ENCODE data around the gene MKKS. TPM values are rescaled to one million over a fixed set of nuclear protein-coding genes. Genes with fewer than 3 reads are reported as not detected.
"Not testable (repeated sequence)": the region's sequence is repeated elsewhere in the genome, so short reads cannot be mapped to it uniquely, and the experiment has no call there.

MKKS gene
- total RNA-seq, 1 donor from 2014 or later, result 3.7 TPM

DNA sequence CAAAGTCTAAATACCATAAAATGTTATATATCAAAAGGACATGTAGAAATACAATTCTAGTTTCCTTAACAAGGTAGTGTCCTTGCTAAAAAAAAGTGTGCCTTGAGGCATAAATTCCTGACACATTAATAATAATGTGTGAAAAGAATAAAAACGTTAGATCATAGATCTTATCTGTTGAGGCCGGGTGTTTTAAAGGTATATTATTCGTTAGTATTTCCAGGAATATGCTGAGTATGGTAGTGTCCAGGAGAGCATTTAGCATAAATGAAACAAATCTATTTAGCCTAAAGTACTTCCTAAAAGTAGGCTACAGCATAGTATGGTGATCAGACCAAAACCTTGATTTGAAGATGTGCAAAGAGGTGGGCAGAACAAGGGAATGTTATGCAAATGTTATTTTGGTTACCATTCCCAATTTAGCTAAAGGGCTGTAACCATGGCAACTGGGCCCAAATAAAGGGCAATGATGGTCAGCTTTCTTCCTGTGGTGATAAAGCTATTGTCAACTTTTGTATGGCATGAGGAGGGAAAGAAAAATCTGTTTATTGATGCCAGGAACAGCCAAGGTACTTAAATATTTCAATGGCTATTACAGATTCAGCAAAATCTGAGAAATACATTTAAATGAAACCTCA lies 18.9 kb downstream of the MKKS start:
- peak; percentile 66 to 80 for DNase-seq (ENCODE audit: low read depth in 2 of 2)

DNA sequence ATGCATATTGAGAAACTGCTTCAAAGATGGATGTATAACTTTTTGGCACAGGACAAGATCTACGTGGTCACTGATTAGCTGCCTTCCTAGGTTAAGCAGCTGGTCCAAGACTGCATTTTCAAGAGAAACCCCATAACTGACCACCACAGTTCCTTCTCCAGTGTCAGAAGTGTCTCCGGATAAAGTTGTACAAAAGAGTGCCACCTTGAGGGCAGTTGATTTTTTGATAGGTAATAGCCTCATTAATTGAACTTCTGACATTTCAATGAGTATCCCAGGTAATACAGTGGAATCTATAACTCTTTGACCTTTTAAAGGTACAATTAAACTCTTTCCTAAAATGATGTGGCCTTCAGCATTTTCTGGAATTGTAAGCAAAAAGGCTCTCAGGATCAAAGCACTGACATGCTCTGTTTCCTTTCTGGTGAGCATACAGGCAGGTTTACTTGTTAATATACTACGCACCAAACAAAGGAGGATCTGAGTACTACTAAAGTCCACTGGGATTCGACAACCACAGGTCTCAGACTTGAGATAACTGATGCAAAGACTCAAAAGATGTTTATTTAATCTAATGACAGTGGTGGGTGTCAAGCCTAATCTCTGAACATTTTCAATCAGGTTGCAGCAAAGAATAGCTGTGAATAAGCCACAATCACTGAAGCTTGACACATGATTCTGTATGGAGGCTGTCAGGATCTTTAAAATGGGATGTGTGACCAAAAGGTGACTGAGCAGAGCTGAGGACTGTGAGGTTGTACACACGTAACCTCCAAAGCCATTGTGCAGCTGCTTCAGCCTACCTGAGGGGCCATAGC lies 21.2 kb downstream of the MKKS start:
- DNase-seq (ENCODE audit: low read depth in 2 of 2), result peak in 1 of 2 donors; percentile 40

DNA sequence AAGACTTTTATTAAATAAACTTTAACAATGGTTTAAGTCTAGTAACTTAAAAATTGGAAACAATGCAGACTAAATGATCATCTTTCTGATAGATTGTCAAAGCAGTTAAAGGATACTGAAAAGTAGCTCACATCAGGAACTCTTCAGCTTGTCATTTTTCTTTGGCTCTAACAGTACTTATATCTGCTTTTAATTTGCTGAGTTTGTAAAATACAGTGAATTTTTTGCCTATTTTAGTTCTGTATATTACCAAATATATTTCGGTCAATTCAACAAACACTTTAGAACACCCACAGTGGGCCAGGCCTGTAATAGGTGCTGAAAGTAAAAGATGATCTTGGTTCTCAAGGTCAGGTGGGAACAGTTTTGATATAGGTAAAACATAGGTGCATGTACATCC lies 22.3 kb downstream of the MKKS start:
- no peak for DNase-seq (ENCODE audit: low read depth in 2 of 2)

GRCh38 chr20:10408108-10408813 lies 25.8 kb downstream of the MKKS start:
- no peak for DNase-seq (ENCODE audit: low read depth in 2 of 2)

DNA sequence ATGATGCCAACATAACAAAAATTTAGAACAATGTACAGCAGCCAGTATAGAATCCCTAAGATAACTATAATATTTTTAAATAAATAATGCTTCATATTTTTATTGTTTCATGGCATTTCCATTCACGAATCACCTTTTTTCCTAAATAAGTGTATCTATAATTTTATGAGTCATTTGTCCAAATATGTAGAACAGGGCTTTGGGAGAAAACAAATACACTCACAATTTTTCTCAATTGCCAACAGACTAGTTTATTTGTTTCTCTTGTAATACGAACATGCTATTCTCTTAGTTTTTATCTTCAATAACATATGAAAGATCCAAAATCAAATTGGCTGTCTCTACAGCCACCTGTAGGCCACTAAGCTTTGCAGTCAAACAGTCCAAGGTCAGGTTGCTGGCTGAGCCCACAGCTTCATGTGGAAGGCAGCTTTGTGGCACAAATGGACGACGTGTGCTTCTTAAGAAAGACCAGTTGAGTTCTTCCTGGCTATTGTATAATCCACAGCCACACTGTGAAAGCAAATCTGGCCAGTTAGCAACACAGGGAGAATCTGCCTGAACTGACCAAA lies 29.0 kb downstream of the MKKS start:
- DNase-seq (ENCODE audit: low read depth in 2 of 2), result no peak

GRCh38 chr20:10404023-10404628 lies 29.9 kb downstream of the MKKS start:
- no peak for DNase-seq (ENCODE audit: low read depth in 2 of 2)

DNA sequence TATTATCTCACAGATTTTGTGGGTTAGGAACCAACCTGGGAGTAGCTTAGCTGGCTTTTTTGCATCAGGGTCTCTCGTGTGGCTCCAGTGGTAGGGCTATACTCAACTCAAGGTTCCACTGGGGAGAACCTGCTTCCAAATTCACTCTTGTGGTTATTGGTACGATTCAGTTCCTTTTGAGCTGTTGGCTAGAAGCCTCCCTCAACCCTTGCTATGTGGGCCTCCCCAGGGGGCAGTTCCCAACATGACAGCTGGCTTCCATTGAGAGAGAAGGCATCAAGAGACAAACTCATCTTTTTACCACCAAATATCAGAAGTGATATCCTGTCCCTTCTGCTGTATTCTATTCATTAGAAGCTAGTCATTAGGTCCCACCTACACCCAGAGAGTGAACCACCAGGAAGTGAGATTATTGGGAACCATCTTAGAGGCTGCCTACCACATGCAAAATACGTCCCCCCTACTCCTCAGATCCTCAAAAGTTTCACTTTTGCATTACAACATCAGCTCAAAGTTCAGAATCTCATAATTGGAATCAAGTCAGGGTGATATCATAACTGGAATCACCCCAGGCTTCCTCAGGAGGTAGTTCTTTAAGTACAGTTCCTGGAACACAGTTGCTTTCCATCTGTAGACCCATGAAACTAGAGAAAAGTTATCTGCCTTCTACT lies 30.9 kb downstream of the MKKS start:
- no peak for DNase-seq (ENCODE audit: low read depth in 2 of 2)

- no peak for DNase-seq (ENCODE audit: low read depth in 2 of 2)
Measured at GRCh38 chr20:10398834-10399369, 35.1 kb downstream of the MKKS start.

DNA sequence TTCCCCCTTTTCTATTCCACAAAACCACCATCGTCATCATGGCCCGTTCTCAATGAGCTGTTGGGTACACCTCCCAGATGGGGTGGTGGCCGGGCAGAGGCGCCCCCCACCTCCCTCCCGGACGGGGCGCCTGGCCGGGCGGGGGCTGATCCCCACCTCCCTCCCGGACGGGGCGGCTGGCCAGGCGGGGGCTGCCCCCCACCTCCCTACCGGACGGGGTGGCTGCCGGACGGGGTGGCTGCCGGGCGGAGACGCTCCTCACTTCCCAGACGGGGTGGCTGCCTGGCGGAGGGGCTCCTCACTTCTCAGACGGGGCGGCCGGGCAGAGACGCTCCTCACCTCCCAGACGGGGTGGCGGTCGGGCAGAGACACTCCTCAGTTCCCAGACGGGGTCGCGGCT lies 39.3 kb downstream of the MKKS start:
- not testable (repeated sequence) for DNase-seq (ENCODE audit: low read depth in 2 of 2)

- DNase-seq (ENCODE audit: low read depth in 2 of 2), result no peak
Measured at GRCh38 chr20:10390709-10391108, 43.3 kb downstream of the MKKS start.

GRCh38 chr20:10388597-10388996 lies 45.4 kb downstream of the MKKS start:
- no peak for DNase-seq (ENCODE audit: low read depth in 2 of 2)

GRCh38 chr20:10387686-10388085 lies 46.3 kb downstream of the MKKS start:
- DNase-seq (ENCODE audit: low read depth in 2 of 2), result no peak

DNA sequence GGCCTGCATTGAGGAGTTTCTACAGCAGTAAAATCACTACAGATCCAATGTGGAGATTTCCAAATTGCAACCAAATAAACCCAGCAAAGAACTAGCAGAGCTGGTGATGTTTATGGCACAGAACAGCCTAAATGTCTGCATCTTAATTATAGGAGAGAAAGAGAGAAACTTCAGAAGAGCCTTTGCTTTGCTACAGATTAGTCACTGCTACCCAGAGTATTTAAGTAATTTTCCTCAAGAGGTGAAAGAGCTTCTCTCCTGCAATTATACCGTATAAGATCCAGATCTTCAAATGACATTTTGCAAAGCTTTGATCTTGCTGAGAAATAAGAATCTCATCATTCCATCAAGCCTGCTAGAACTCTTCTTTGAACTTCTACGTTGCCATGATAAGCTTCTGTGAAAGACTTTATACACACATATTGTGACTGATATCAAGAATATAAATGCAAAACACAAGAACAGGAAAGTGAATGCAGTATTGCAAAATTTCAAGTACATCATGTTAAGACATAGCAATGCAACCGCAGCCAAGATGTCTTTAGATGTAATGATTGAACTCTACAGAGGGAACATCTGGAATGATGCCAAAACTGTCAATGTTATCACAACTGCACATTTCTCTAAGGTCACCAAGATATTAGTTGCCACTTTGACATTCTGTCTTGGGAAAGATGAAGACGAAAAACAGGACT lies 48.0 kb downstream of the MKKS start:
- peak in 1 of 2 donors; percentile 8 for DNase-seq (ENCODE audit: low read depth in 2 of 2)

DNA sequence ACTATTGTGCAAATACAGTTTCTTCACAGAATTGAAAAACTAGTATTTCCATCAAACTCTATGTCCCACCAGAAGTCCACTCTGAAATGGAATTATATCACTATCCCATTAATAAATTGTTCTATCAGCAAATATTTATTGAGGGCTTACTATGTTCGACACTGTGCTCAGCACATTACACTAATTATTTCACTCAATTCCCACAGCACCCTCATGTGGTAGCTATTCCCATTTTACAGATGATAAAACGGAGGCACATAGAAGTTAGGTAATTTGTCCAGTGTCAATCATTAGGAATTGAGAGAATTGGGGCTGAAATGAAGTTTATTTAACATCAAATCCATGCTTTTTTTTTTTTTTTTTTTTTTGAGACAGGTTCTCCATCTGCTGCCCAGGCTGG lies 52.5 kb downstream of the MKKS start:
- peak in 1 of 2 donors; percentile 46 for DNase-seq (ENCODE audit: low read depth in 2 of 2)

GRCh38 chr20:10379761-10380160 lies 54.3 kb downstream of the MKKS start:
- DNase-seq (ENCODE audit: low read depth in 2 of 2), result peak; percentile 53 to 81

- peak in 1 of 2 donors; percentile 89 for DNase-seq (ENCODE audit: low read depth in 2 of 2)
Measured at GRCh38 chr20:10376270-10377075, 57.5 kb downstream of the MKKS start.

GRCh38 chr20:10375191-10375590 lies 58.8 kb downstream of the MKKS start:
- DNase-seq (ENCODE audit: low read depth in 2 of 2), result no peak

DNA sequence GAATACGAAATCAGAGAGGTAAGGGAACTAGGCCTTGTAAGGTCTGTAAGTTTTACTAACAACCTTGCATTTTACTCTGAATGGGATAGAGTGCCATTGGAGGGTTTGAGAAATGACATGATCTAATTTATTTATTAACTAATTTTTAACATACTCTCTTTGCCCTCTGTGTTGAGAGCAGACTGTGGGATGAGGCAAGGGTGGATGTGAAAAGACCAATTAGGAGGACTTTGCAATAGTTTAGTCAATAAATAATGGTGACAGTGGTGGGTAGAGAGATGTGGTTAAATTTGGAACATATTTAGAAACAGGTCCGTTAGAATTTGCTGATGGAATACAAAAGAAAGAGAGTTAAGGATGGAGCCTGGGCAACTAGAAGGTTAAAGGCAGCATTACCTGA lies 60.0 kb downstream of the MKKS start:
- DNase-seq (ENCODE audit: low read depth in 2 of 2), result no peak

DNA sequence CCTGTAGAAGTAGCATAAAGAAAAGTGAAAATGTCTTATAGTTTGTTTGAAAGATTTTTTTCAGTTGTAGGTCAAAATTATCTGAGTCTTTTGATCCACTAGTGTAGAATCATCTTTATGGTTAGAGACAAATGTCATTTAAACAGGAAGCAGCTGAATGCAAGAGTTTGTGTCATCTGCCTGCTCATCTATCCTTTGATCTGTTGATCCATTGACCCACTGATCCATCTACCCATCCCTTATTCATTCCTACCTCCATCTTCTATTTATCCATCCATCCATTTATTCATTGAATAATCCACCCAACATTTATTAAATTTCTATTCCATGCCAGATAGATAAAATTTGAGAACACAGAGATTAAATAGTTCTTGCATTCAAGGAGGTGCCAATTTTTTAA lies 62.6 kb downstream of the MKKS start:
- DNase-seq (ENCODE audit: low read depth in 2 of 2), result no peak
